AG04450 (cell line): Measurements from ENCODE around the gene LBR. TPM values are rescaled to one million over a fixed set of nuclear protein-coding genes. Genes with fewer than 3 reads are reported as not detected.

ENCODE experiments used
- CTCF ChIA-PET: fragments of 300-600, 350-600 bp; formaldehyde crosslinking; extraction: SDS; loops from one replicate; lab custom pipeline; 2022; ENCODE audit warnings: antibody characterized with exemption, inconsistent platforms; lab: Charles Lee
- POLR2A ChIA-PET: fragments of 350-600 bp; formaldehyde crosslinking; extraction: SDS; loops from one replicate; lab custom pipeline; 2021; ENCODE audit warnings: antibody characterized with exemption, inconsistent platforms; lab: Yijun Ruan, JAX
- DNase-seq: peaks from one replicate; pipeline ENCODE4 v3.0.0-alpha.2; 2011; ENCODE audit warnings: low read depth, low spot score
- H3K27ac ChIP-seq: one replicate; pipeline ENCODE4 v1.5.1; 2012; ENCODE audit warnings: low read depth, low read length, control low read depth
- H3K27me3 ChIP-seq: one replicate; pipeline ENCODE4 v1.6.0; 2012; ENCODE audit warnings: low read length; ENCODE audit not compliant: control insufficient read depth, insufficient read depth
- H3K4me3 ChIP-seq: 2 replicates; pipeline ENCODE4 v1.5.1; 2011; ENCODE audit warnings: mild to moderate bottlenecking, low read depth, low read length, control low read depth
- H3K9me3 ChIP-seq: 2 replicates; pipeline ENCODE4 v1.5.1; 2012; ENCODE audit warnings: low read length; ENCODE audit not compliant: control insufficient read depth, insufficient read depth
- CTCF ChIP-seq: IDR thresholded peaks from 2 replicates; pipeline ENCODE4 v1.5.1; 2011; ENCODE audit warnings: low read depth, low read length, control low read depth, inconsistent platforms
- polyA plus RNA-seq: library from polyadenylated mRNA; depleted of rRNA; stranded (reverse); fragments of >200 nt; gene quantifications from 2 replicates; pipeline ENCODE4 v1.2.3, GENCODE V29; 2011

The LBR gene
- polyA plus RNA-seq, 1 experiment: 44.5 TPM

GRCh38 chr1:225431081-225431863, 3.4 kb upstream of the LBR start:
- Histone ChIP-seq H3K27ac (no peak overlapping the region), H3K27me3 (peaks cover 10% of the 10 kb centered on the region), H3K9me3 (peaks cover 9% of the 10 kb centered on the region), H3K4me3 (no peak overlapping the region)
- POLR2A ChIA-PET: no interaction called here
- TF ChIP-seq CTCF: no peak
- CTCF ChIA-PET: interaction anchor here (1.0 kb wide), 1 partner anchor 557 kb away, joined by 3 read pairs; no protein-coding TSS in a partner anchor
- no peak for DNase-seq

- Histone ChIP-seq H3K9me3 (peaks cover 9% of the 10 kb centered on the region), H3K4me3 (no peak overlapping the region), H3K27me3 (peaks cover 10% of the 10 kb centered on the region), H3K27ac (no peak overlapping the region)
- no peak for DNase-seq
- POLR2A ChIA-PET: no interaction called here
- CTCF ChIA-PET: no interaction called here
- TF ChIP-seq CTCF: no peak
These were observed 2.5 kb upstream of the LBR start for GRCh38 chr1:225430301-225430700.

GRCh38 chr1:225428881-225429455, 1.1 kb upstream of the LBR start:
- Histone ChIP-seq H3K4me3 (peak overlapping the region; percentile 77), H3K27ac (peak overlapping the region; percentile 97), H3K27me3 (peaks cover 5% of the 10 kb centered on the region), H3K9me3 (peaks cover 9% of the 10 kb centered on the region)
- ChIA-PET POLR2A (no interaction called here), CTCF (interaction anchor here (0.6 to 0.7 kb wide), 2 partner anchors 110 to 448 kb away, joined by 3 to 6 read pairs; no protein-coding TSS in a partner anchor)
- no peak for DNase-seq
- TF ChIP-seq CTCF: no peak

DNA sequence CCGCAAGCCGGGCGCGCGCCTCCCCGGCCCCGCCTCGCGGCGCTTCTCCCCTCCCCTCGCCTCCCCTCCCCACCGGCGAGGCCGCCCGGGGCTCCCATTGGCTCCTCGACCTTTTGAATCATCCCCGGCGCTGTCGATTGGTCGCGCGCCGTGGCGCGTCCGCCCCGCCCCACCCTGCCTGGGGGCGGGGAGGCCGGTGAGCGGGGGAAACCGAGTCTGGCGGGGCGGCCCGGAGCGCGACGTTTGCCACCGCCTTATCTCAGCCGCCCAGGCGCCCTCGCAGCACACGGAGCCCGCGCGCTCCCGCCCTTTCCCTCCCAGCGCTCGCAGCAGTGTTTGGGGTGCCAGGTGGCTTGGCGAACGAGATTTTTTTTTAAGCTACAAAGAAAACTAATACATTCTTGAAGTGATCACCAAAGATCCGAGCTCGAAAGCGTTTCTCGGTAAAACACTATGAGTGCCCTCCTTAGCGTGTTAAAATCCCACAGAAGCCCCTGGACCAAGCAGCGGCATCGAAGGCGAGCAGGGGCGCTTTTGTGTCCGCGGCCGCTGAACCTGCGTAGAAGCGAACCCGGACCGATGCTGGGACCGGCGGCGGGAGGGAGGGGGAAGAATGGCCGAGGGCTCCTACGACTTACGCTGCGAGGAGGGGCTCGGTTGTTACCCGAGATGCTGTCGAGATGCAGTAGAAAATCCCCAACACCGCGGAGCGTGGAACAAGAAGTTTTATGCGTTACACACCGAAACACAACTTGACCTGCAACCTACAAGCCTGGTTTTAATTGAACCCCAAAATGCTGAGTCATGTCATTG, 436 bp upstream of the LBR start:
- Histone ChIP-seq H3K9me3 (peaks cover 9% of the 10 kb centered on the region), H3K27me3 (no peaks in the 10 kb centered on the region), H3K4me3 (peak overlapping the region; percentile 92), H3K27ac (peak overlapping the region; percentile 97)
- peak; percentile 58 for DNase-seq
- TF ChIP-seq CTCF: no peak
- ChIA-PET POLR2A (interaction anchor here (0.8 to 1.0 kb wide), 2 partner anchors 16 to 571 kb away, joined by 3 to 4 read pairs; partner anchors contain the start of gene SDE2), CTCF (interaction anchor here (0.6 to 0.7 kb wide), 2 partner anchors 109 to 449 kb away, joined by 3 to 6 read pairs; no protein-coding TSS in a partner anchor)
